Osteocyte (in vitro differentiated cells): ENCODE data around the gene MINK1. TPM values are rescaled to one million over a fixed set of nuclear protein-coding genes. Genes with fewer than 3 reads are reported as not detected.
A peak's percentile ranks its signal among the peaks of the same experiment; 100 is the strongest.

Experiments used
- DNase-seq: peaks from one replicate; pipeline ENCODE4 v3.0.0; 2021; ENCODE audit warnings: mixed read lengths; ENCODE audit not compliant: unreplicated experiment; ENCODE audit errors: extremely low spot score
- H3K27ac Mint-ChIP-seq: one replicate; pipeline ENCODE4 v1.8.0; 2021; ENCODE audit warnings: mild to moderate bottlenecking, mixed read lengths; ENCODE audit not compliant: unreplicated experiment
- H3K27me3 Mint-ChIP-seq: one replicate; pipeline ENCODE4 v1.8.0; 2021; ENCODE audit warnings: mixed read lengths; ENCODE audit not compliant: unreplicated experiment
- H3K36me3 Mint-ChIP-seq: one replicate; pipeline ENCODE4 v1.8.0; 2021; ENCODE audit warnings: mixed read lengths; ENCODE audit not compliant: unreplicated experiment
- H3K4me1 Mint-ChIP-seq: one replicate; pipeline ENCODE4 v1.8.0; 2021; ENCODE audit warnings: mixed read lengths; ENCODE audit not compliant: unreplicated experiment
- H3K4me3 Mint-ChIP-seq: one replicate; pipeline ENCODE4 v1.8.0; 2021; ENCODE audit warnings: mild to moderate bottlenecking, moderate library complexity, mixed read lengths; ENCODE audit not compliant: unreplicated experiment
- H3K9me3 Mint-ChIP-seq: one replicate; pipeline ENCODE4 v1.8.0; 2021; ENCODE audit warnings: mixed read lengths; ENCODE audit not compliant: unreplicated experiment
- total RNA-seq: library from RNA; stranded (reverse); gene quantifications from 2 replicates; pipeline ENCODE4 v1.2.1, GENCODE V29; 2021
- TF ChIP-seq, protein P1 (sequence below): fragments of 200-600 bp; sonication (generic); IDR thresholded peaks from 2 replicates; pipeline ENCODE4 v1.5.0; 2021; ENCODE audit warnings: antibody characterized with exemption, mild to moderate bottlenecking, moderate library complexity

MINK1 gene
- total RNA-seq, 1 donor from 2014 or later: 93.3 TPM

DNA sequence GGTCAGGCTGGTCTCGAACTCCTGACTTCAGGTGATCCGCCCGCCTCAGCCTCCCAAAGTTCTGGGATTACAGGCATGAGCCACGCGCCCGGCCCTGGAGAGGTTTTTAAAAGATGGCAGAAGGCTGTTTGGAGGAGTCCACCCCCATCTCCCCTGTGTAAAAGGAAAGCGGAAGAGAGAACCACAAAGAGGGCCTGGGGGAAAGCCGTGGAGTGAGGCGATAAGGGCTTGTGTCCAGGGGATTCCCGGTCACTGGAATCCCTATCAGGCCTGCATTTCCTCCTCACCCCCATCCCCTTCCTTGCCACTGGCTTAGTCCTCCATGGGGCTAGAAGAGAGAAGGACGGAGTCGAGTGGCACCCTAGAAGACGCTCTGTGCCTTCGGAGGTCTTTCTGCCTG, 98.8 kb downstream of the MINK1 start, which contains the start of gene GP1BA:
Gene GP1BA (plus strand): TSS at position 315 of the 400 bp plus-strand sequence. CDS start 328 bp downstream, outside the sequence.
- Mint-ChIP-seq H3K27me3 (no peaks in the 10 kb centered on the region), H3K9me3 (no peaks in the 10 kb centered on the region), H3K27ac (no peak within 1 kb of the TSS), H3K4me3 (no peak within 1 kb of the TSS), H3K36me3 (peaks cover 6% of the 10 kb centered on the region), H3K4me1 (peaks cover 8% of the 10 kb centered on the region)
- DNase-seq: no peak
- TF ChIP-seq, protein P1, sequence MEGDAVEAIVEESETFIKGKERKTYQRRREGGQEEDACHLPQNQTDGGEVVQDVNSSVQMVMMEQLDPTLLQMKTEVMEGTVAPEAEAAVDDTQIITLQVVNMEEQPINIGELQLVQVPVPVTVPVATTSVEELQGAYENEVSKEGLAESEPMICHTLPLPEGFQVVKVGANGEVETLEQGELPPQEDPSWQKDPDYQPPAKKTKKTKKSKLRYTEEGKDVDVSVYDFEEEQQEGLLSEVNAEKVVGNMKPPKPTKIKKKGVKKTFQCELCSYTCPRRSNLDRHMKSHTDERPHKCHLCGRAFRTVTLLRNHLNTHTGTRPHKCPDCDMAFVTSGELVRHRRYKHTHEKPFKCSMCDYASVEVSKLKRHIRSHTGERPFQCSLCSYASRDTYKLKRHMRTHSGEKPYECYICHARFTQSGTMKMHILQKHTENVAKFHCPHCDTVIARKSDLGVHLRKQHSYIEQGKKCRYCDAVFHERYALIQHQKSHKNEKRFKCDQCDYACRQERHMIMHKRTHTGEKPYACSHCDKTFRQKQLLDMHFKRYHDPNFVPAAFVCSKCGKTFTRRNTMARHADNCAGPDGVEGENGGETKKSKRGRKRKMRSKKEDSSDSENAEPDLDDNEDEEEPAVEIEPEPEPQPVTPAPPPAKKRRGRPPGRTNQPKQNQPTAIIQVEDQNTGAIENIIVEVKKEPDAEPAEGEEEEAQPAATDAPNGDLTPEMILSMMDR: no peak

DNA sequence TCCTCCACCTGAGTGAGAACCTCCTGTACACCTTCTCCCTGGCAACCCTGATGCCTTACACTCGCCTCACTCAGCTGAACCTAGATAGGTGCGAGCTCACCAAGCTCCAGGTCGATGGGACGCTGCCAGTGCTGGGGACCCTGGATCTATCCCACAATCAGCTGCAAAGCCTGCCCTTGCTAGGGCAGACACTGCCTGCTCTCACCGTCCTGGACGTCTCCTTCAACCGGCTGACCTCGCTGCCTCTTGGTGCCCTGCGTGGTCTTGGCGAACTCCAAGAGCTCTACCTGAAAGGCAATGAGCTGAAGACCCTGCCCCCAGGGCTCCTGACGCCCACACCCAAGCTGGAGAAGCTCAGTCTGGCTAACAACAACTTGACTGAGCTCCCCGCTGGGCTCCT, 99.6 kb downstream of the MINK1 start:
- DNase-seq: no peak
- no peaks in the 10 kb centered on the region for H3K9me3 Mint-ChIP-seq
- H3K27me3 Mint-ChIP-seq: no peaks in the 10 kb centered on the region
- peaks cover 8% of the 10 kb centered on the region for H3K4me1 Mint-ChIP-seq
- TF ChIP-seq, protein P1: no peak
- H3K4me3 Mint-ChIP-seq: no peak overlapping the region
- no peak overlapping the region for H3K27ac Mint-ChIP-seq
- peaks cover 9% of the 10 kb centered on the region for H3K36me3 Mint-ChIP-seq

DNA sequence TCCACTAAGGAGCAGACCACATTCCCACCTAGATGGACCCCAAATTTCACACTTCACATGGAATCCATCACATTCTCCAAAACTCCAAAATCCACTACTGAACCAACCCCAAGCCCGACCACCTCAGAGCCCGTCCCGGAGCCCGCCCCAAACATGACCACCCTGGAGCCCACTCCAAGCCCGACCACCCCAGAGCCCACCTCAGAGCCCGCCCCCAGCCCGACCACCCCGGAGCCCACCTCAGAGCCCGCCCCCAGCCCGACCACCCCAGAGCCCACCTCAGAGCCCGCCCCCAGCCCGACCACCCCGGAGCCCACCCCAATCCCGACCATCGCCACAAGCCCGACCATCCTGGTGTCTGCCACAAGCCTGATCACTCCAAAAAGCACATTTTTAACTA, 100.5 kb downstream of the MINK1 start:
- no peaks in the 10 kb centered on the region for H3K9me3 Mint-ChIP-seq
- no peak overlapping the region for H3K4me3 Mint-ChIP-seq
- TF ChIP-seq, protein P1: no peak
- no peak overlapping the region for H3K27ac Mint-ChIP-seq
- no peaks in the 10 kb centered on the region for H3K27me3 Mint-ChIP-seq
- no peak for DNase-seq
- peaks cover 9% of the 10 kb centered on the region for H3K36me3 Mint-ChIP-seq
- peaks cover 14% of the 10 kb centered on the region for H3K4me1 Mint-ChIP-seq

DNA sequence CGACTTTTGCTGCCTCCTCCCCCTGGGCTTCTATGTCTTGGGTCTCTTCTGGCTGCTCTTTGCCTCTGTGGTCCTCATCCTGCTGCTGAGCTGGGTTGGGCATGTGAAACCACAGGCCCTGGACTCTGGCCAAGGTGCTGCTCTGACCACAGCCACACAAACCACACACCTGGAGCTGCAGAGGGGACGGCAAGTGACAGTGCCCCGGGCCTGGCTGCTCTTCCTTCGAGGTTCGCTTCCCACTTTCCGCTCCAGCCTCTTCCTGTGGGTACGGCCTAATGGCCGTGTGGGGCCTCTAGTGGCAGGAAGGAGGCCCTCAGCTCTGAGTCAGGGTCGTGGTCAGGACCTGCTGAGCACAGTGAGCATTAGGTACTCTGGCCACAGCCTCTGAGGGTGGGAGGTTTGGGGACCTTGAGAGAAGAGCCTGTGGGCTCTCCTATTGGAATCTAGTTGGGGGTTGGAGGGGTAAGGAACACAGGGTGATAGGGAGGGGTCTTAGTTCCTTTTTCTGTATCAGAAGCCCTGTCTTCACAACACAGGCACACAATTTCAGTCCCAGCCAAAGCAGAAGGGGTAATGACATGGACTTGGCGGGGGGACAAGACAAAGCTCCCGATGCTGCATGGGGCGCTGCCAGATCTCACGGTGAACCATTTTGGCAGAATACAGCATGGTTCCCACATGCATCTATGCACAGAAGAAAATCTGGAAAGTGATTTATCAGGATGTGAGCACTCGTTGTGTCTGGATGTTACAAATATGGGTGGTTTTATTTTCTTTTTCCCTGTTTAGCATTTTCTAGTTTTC, 101.2 kb downstream of the MINK1 start:
- TF ChIP-seq, protein P1: peak; percentile 25
- no peak for DNase-seq
- Mint-ChIP-seq H3K36me3 (peaks cover 9% of the 10 kb centered on the region), H3K9me3 (no peaks in the 10 kb centered on the region), H3K27ac (peak overlapping the region; percentile 19), H3K4me1 (peaks cover 21% of the 10 kb centered on the region), H3K27me3 (no peaks in the 10 kb centered on the region), H3K4me3 (no peak overlapping the region)

DNA sequence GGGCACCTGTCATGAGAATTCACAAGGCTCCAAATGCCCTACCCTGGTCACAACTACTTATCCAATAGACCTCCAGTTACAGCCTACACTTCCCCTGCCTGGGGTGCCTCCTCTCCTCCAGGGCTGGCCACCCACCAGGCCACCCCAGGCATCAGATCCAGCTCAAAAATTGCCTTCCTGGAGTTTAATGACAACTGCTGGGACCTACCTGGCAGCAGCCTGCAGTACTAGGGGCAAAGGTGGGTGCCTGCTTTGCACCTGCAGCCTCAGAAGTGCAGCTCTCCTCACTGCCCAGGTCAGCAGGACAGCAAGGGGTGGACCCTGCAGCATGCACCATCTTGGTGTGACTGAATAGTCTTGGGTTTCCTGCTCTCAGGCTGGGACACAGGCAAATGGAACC, 102.5 kb downstream of the MINK1 start:
- Mint-ChIP-seq H3K27me3 (no peaks in the 10 kb centered on the region), H3K4me1 (peaks cover 25% of the 10 kb centered on the region), H3K36me3 (peaks cover 9% of the 10 kb centered on the region), H3K4me3 (no peak overlapping the region), H3K27ac (no peak overlapping the region), H3K9me3 (no peaks in the 10 kb centered on the region)
- no peak for DNase-seq
- TF ChIP-seq, protein P1: no peak
